Measurements from ENCODE around the gene CCDC40. TPM values are rescaled to one million over a fixed set of nuclear protein-coding genes. Genes with fewer than 3 reads are reported as not detected.

CCDC40 gene
- total and polyA plus RNA-seq, 2 of the 13 experiments (the other 11 are each of a cell fraction or from before 2014, with no cell fraction given) = 4.1 to 5.5 TPM

DNA sequence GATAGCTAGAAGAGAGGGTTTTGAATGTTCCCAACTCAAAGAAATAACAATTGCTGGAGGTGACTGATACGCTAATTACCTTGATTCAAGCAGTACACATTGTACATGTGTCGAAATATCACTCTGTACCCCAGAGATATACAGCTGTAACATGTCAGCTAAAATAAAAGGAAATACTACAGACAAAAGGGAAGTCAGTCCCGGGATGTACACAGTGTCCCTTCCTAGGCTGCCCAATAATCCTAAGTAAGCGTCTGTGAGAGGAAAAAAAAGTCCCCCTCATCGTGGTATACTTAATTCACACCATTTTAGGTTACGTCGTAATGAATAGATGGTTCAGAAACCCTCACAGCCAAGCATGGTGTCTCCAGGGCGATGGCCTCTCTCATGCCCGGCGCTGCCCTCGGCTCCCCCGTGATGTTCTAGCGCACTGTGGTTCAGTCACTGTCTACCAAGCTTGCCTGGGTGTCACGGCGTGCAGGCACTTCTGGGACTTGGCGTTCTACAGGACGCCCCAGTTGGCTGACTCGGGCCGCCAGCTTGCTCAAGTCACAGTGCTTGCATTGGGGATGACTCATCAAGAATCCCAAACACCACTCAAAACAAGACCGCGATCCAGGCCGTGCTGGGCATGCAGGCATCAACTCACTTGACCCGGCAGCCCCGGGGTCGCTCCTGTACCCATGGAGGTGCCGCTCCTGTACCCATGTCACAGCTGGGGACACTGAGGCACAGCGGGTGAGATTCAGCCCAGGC is 27.6 kb downstream of the CCDC40 start (continued):
- TF ChIP-seq ZNF224 (CRISPR knock-in tag; IDR thresholded peaks at IDR 0.05) (no peak), ATRX (CRISPR knock-in tag; IDR thresholded peaks at IDR 0.05; ENCODE audit: borderline replicate concordance) (no peak), CCAR2 (optimal IDR thresholded peaks at IDR 0.05; ENCODE audit: low read depth, low read length) (no peak), NFIB (CRISPR knock-in tag; IDR thresholded peaks at IDR 0.05; ENCODE audit: borderline replicate concordance) (no peak), ZNF251 (CRISPR knock-in tag; IDR thresholded peaks at IDR 0.05) (no peak), KDM3A (CRISPR knock-in tag; IDR thresholded peaks at IDR 0.05; ENCODE audit: low read depth) (no peak), HMGXB4 (CRISPR knock-in tag; IDR thresholded peaks at IDR 0.05; ENCODE audit: borderline replicate concordance in 1 of 2, low read depth in 1 of 2) (no peak), MTERF4 (CRISPR knock-in tag; IDR thresholded peaks at IDR 0.05) (no peak), PAWR (CRISPR knock-in tag; IDR thresholded peaks at IDR 0.05; ENCODE audit: borderline replicate concordance) (no peak), AHDC1 (CRISPR knock-in tag; IDR thresholded peaks at IDR 0.05; ENCODE audit: borderline replicate concordance) (no peak), NONO (IDR thresholded peaks at IDR 0.05) (no peak), NONO (CRISPR knock-in tag; conservative IDR thresholded peaks at IDR 0.05) (no peak), MED8 (CRISPR knock-in tag; IDR thresholded peaks at IDR 0.05; ENCODE audit: insufficient replicate concordance) (no peak), BORCS8-MEF2B (CRISPR knock-in tag; IDR thresholded peaks at IDR 0.05) (no peak), PHF8 (CRISPR knock-in tag; IDR thresholded peaks at IDR 0.05) (no peak), HNRNPK (IDR thresholded peaks at IDR 0.05; ENCODE audit: low read depth, low read length, poor library complexity, severe bottlenecking) (no peak), FOXC1 (CRISPR knock-in tag; IDR thresholded peaks at IDR 0.05; ENCODE audit: borderline replicate concordance) (no peak)
- TF ChIP-seq, protein P1, sequence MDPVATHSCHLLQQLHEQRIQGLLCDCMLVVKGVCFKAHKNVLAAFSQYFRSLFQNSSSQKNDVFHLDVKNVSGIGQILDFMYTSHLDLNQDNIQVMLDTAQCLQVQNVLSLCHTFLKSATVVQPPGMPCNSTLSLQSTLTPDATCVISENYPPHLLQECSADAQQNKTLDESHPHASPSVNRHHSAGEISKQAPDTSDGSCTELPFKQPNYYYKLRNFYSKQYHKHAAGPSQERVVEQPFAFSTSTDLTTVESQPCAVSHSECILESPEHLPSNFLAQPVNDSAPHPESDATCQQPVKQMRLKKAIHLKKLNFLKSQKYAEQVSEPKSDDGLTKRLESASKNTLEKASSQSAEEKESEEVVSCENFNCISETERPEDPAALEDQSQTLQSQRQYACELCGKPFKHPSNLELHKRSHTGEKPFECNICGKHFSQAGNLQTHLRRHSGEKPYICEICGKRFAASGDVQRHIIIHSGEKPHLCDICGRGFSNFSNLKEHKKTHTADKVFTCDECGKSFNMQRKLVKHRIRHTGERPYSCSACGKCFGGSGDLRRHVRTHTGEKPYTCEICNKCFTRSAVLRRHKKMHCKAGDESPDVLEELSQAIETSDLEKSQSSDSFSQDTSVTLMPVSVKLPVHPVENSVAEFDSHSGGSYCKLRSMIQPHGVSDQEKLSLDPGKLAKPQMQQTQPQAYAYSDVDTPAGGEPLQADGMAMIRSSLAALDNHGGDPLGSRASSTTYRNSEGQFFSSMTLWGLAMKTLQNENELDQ (CRISPR knock-in tag; IDR thresholded peaks at IDR 0.05; ENCODE audit: borderline replicate concordance) = no peak
